IMR-90 (cell line): ENCODE results near the gene GPI. TPM values are rescaled to one million over a fixed set of nuclear protein-coding genes. Genes with fewer than 3 reads are reported as not detected.

Experiments
- ATAC-seq: fragments of 200-7000 bp; cut with Tn5 transposase; 2 replicates; pipeline ENCODE4 v1.9.1; 2020; ENCODE audit warnings: low read depth, mild to moderate bottlenecking, moderate library complexity
- BruUV-seq: library from RNA; stranded (reverse); fragments of 400-500 nt; replicated peaks from 2 replicates; lab custom pipeline; 2021; lab: Mats Ljungman, UMichigan
- CTCF ChIA-PET: fragments of 300-600 bp; formaldehyde crosslinking; extraction: SDS; loops from one replicate; lab custom pipeline; 2021; ENCODE audit warnings: antibody characterized with exemption; lab: Yijun Ruan, JAX
- POLR2A ChIA-PET: fragments of 300-600 bp; sonication (Branson Sonifier 250); formaldehyde crosslinking; loops from one replicate; lab custom pipeline; 2022; ENCODE audit warnings: antibody characterized with exemption; ENCODE audit not compliant: unreplicated experiment; lab: Charles Lee
- DNase-seq: peaks from one replicate; pipeline ENCODE4 v3.0.0; 2013
- H2AFZ ChIP-seq: replicated peaks from 2 replicates; pipeline ENCODE3; 2013; ENCODE audit warnings: low read length, mild to moderate bottlenecking; ENCODE audit not compliant: poor library complexity
- H2AK5ac ChIP-seq: 2 replicates; pipeline ENCODE4 v1.6.1; 2013; ENCODE audit warnings: low read depth, low read length, inconsistent platforms
- H2AK9ac ChIP-seq: replicated peaks from 2 replicates; pipeline ENCODE3; 2013; ENCODE audit warnings: mild to moderate bottlenecking, low read depth, low read length, moderate library complexity; ENCODE audit not compliant: poor library complexity
- H2BK120ac ChIP-seq: 2 replicates; pipeline ENCODE4 v1.6.1; 2013; ENCODE audit warnings: low read depth, low read length, inconsistent platforms
- H2BK15ac ChIP-seq: 3 replicates; pipeline ENCODE4 v1.6.1; 2013; ENCODE audit warnings: low read depth, low read length, inconsistent platforms
- H2BK20ac ChIP-seq: 2 replicates; pipeline ENCODE4 v1.6.1; 2013; ENCODE audit warnings: low read depth, mild to moderate bottlenecking, inconsistent platforms, low read length, moderate library complexity
- H2BK5ac ChIP-seq: 2 replicates; pipeline ENCODE4 v1.6.1; 2013; ENCODE audit warnings: mild to moderate bottlenecking, low read depth, low read length, inconsistent platforms; ENCODE audit not compliant: poor library complexity, severe bottlenecking
- H3K14ac ChIP-seq: replicated peaks from 2 replicates; pipeline ENCODE4 v1.6.1; 2013; ENCODE audit warnings: low read depth, low read length, inconsistent platforms
- H3K18ac ChIP-seq: 2 replicates; pipeline ENCODE4 v1.6.1; 2013; ENCODE audit warnings: low read depth, low read length, control low read depth
- H3K23ac ChIP-seq: 2 replicates; pipeline ENCODE4 v1.6.1; 2013; ENCODE audit warnings: low read depth, low read length, inconsistent platforms
- H3K27ac ChIP-seq: 2 replicates; pipeline ENCODE4 v1.5.1; 2013; ENCODE audit warnings: mild to moderate bottlenecking, control low read depth, low read length; ENCODE audit not compliant: insufficient read depth
- H3K27me3 ChIP-seq: 2 replicates; pipeline ENCODE4 v1.6.1; 2013; ENCODE audit warnings: low read length; ENCODE audit not compliant: control insufficient read depth, insufficient read depth
- H3K36me3 ChIP-seq: 2 replicates; pipeline ENCODE4 v1.6.1; 2013; ENCODE audit warnings: low read length, mixed read lengths; ENCODE audit not compliant: control insufficient read depth, insufficient read depth
- H3K4ac ChIP-seq: 2 replicates; pipeline ENCODE4 v1.6.1; 2013; ENCODE audit warnings: low read depth, low read length, inconsistent platforms
- H3K4me1 ChIP-seq: 2 replicates; pipeline ENCODE4 v1.6.1; 2013; ENCODE audit warnings: low read length, mixed read lengths; ENCODE audit not compliant: control insufficient read depth, insufficient read depth
- H3K4me2 ChIP-seq: 2 replicates; pipeline ENCODE4 v1.6.1; 2013; ENCODE audit warnings: low read depth, mild to moderate bottlenecking, control low read depth, low read length, moderate library complexity
- H3K4me3 ChIP-seq: 2 replicates; pipeline ENCODE4 v1.5.1; 2013; ENCODE audit warnings: low read depth, mild to moderate bottlenecking, control low read depth, low read length, moderate library complexity; ENCODE audit not compliant: insufficient read depth
- H3K56ac ChIP-seq: 2 replicates; pipeline ENCODE4 v1.6.1; 2013; ENCODE audit warnings: low read length, inconsistent platforms; ENCODE audit not compliant: insufficient read depth; ENCODE audit errors: extremely low read depth
- H3K79me1 ChIP-seq, 2 experiments: 2 replicates each; pipeline ENCODE4 v1.6.1; 2013; ENCODE audit warnings: low read length in 2 of 2, inconsistent platforms in 1 of 2, low read depth in 1 of 2
- H3K9ac ChIP-seq: 2 replicates; pipeline ENCODE4 v1.6.1; 2013; ENCODE audit warnings: low read depth, low read length, control low read depth
- H3K9me1 ChIP-seq: 2 replicates; pipeline ENCODE4 v1.6.1; 2013; ENCODE audit warnings: low read length, inconsistent platforms; ENCODE audit not compliant: insufficient read depth
- H3K9me3 ChIP-seq: 2 replicates; pipeline ENCODE4 v1.6.1; 2013; ENCODE audit warnings: low read length; ENCODE audit not compliant: control insufficient read depth, insufficient read depth
- H4K20me1 ChIP-seq: 2 replicates; pipeline ENCODE4 v1.6.1; 2013; ENCODE audit warnings: low read length, inconsistent platforms; ENCODE audit not compliant: insufficient read depth
- H4K5ac ChIP-seq: 2 replicates; pipeline ENCODE4 v1.6.1; 2013; ENCODE audit warnings: mild to moderate bottlenecking, low read depth, low read length, control low read depth
- H4K8ac ChIP-seq, 2 experiments: 2 replicates each; pipeline ENCODE4 v1.6.1; 2013; ENCODE audit warnings: low read depth in 2 of 2, low read length in 2 of 2, control low read depth in 1 of 2, inconsistent platforms in 1 of 2
- H4K91ac ChIP-seq: 2 replicates; pipeline ENCODE4 v1.6.1; 2013; ENCODE audit warnings: low read depth, low read length, inconsistent platforms; ENCODE audit not compliant: insufficient read depth
- CEBPB ChIP-seq: IDR thresholded peaks from 2 replicates; pipeline ENCODE4 v1.6.1; 2012; ENCODE audit warnings: low read depth, low read length, improper control_type of control experiment
- RCOR1 ChIP-seq: IDR thresholded peaks from 2 replicates; pipeline ENCODE4 v1.6.1; 2012; ENCODE audit warnings: mild to moderate bottlenecking, low read length, improper control_type of control experiment; ENCODE audit not compliant: insufficient replicate concordance
- WGBS, 2 experiments: methylation state at CpG; one replicate each; pipeline versions ENCODE4 v1.1.5 to v1.1.7; 2013; ENCODE audit warnings: missing lambda C conversion rate in 2 of 2; ENCODE audit not compliant: insufficient read length in 1 of 2; ENCODE audit errors: extremely low coverage in 2 of 2; 5-methylcytosine and 5-hydroxymethylcytosine counted together
- dilution Hi-C: fragments of 300-500 bp; cut with HindIII; formaldehyde crosslinking; loops from one replicate; pipeline ENCODE4 v1.14.3; 2018; ENCODE audit warnings: low sequenced_read_pairs; ENCODE audit not compliant: unreplicated experiment
- in situ Hi-C: fragments of 300-500 bp; cut with MboI; formaldehyde crosslinking; loops from 3 replicates; pipeline ENCODE4 v1.14.3; 2019; ENCODE audit warnings: low sequenced_read_pairs, inconsistent platforms, mixed read lengths
- intact Hi-C: fragments of 100-400 bp; cut with micrococcal nuclease; formaldehyde crosslinking; loops from 2 replicates; pipeline ENCODE4 v1.10.0; 2022
- polyA plus RNA-seq, 3 experiments: library from polyadenylated mRNA; depleted of rRNA; stranded (reverse); fragments of >200 nt; gene quantifications; 2 replicates each; pipeline ENCODE4 v1.2.3, GENCODE V29; 2012; ENCODE audit warnings: low replicate concordance in 1 of 3
- total RNA-seq: library from RNA; depleted of rRNA; stranded (reverse); fragments of >200 nt; gene quantifications from 2 replicates; pipeline ENCODE4 v1.2.3, GENCODE V29; 2012

Gene GPI
- total and polyA plus RNA-seq, 2 of the 4 experiments (the other 2 are of a cell fraction): 147 to 239 TPM

DNA sequence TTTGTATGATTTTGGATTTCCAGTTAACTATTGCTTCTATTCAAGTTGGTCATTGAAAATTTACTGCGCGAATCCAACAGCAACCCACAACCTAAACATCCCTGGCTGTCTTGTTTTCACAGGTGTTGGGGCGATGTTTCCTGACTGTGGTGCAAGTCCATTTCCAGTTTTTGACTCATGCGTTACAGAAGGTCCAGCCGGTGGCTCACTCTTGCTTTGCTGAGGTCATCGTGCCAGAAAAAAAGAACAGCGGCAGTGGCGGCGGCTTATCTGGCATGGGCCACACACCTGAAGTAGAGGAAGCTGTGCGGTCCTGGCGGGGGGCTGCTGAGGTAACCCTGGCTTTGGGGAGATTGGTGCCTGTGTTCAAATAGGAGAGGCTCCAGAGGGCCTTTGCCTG, 45.2 kb upstream of the GPI start:
- Histone ChIP-seq H3K36me3 (peaks cover 14% of the 10 kb centered on the region), H2BK5ac (no peak overlapping the region), H4K20me1 (peaks cover 37% of the 10 kb centered on the region), H3K9me1 (peaks cover 41% of the 10 kb centered on the region), H3K23ac (no peak overlapping the region), H3K14ac (no peak overlapping the region), H3K4me3 (no peak overlapping the region), H4K91ac (no peak overlapping the region), H2AK5ac (no peak overlapping the region), H3K27me3 (no peaks in the 10 kb centered on the region), H4K5ac (no peak overlapping the region), H3K4me1 (peaks cover 25% of the 10 kb centered on the region), H4K8ac (0 out of 4 replicates have a peak overlapping the region, but pooled peaks of 1 of the 2 experiments have one; percentile 18), H3K56ac (no peak overlapping the region), H2BK15ac (no peak overlapping the region), H3K4ac (peak overlapping the region; percentile 13; the same call in 1 of the 2 replicates), H3K79me1 (peaks cover 43 to 73% of the 10 kb centered on the region in 2 experiments), H2AFZ (no peak overlapping the region), H3K27ac (no peak overlapping the region), H3K18ac (no peak overlapping the region), H2BK20ac (no peak overlapping the region), H3K9ac (no peak overlapping the region), H3K9me3 (no peaks in the 10 kb centered on the region), H2AK9ac (no peak overlapping the region), H3K4me2 (no peak overlapping the region), H2BK120ac (no peak overlapping the region)
- BruUV-seq: no TSS peak
- no CpG with 5 or more reads among the region's 11 CpGs for WGBS, 2 experiments
- intact Hi-C loops (loop anchor here (5.0 kb wide), 1 partner anchor 62 kb away; no protein-coding TSS in a partner anchor), in situ Hi-C loops (no loop called here), dilution Hi-C loops (no loop called here)
- ChIA-PET CTCF (interaction anchor here (0.6 to 0.7 kb wide), 2 partner anchors 19 to 148 kb away, joined by 3 to 6 read pairs; no protein-coding TSS in a partner anchor), POLR2A (no interaction called here)
- DNase-seq: peak; percentile 80
- ATAC-seq: no peak
- TF ChIP-seq CEBPB (peak; percentile 7; the same call in 1 of the 2 replicates), RCOR1 (no peak)
